ENCODE results near the gene UCK1. TPM values are rescaled to one million over a fixed set of nuclear protein-coding genes. Genes with fewer than 3 reads are reported as not detected.

UCK1 gene
- total RNA-seq, 2 donors from 2014 or later = 47.6 to 48.2 TPM

- Histone ChIP-seq H3K27me3 (replicated peaks; ENCODE audit: insufficient read depth) (no peaks in the 10 kb centered on the region), H3K4me1 (replicated peaks) (peaks cover 21% of the 10 kb centered on the region), H3K27ac (peak overlapping the region; percentile 66 to 78), H3K9me3 (no peaks in the 10 kb centered on the region), H3K4me3 (no peak overlapping the region), H3K36me3 (peaks cover 15 to 30% of the 10 kb centered on the region in 2 donors)
- TF ChIP-seq POLR2A (IDR thresholded peaks at IDR 0.05) (no peak), CTCF (IDR thresholded peaks at IDR 0.05) (no peak), POLR2AphosphoS5 (IDR thresholded peaks at IDR 0.05) (peak; percentile 84)
- WGBS = 63% methylated on average over 9 of the region's 9 CpGs
- DNase-seq (ENCODE audit: low spot score) = peak; percentile 81
- intact Hi-C loops (cut with DNase I) = no loop called here
Measured at GRCh38 chr9:131483319-131484050, 47.6 kb downstream of the UCK1 start.

GRCh38 chr9:131482343-131483006, 48.6 kb downstream of the UCK1 start:
- no peak for DNase-seq (ENCODE audit: low spot score)
- Histone ChIP-seq H3K4me3 (no peak overlapping the region), H3K36me3 (peaks cover 13 to 29% of the 10 kb centered on the region in 2 donors), H3K27me3 (replicated peaks; ENCODE audit: insufficient read depth) (no peaks in the 10 kb centered on the region), H3K4me1 (replicated peaks) (peaks cover 21% of the 10 kb centered on the region), H3K9me3 (no peaks in the 10 kb centered on the region), H3K27ac (peak overlapping the region; percentile 66 to 78)
- intact Hi-C loops (cut with DNase I) = no loop called here
- 64% methylated on average over 21 of the region's 24 CpGs for WGBS
- TF ChIP-seq CTCF (IDR thresholded peaks at IDR 0.05) (no peak), POLR2A (IDR thresholded peaks at IDR 0.05) (no peak)

- peaks cover 15 to 33% of the 10 kb centered on the region in 2 donors for H3K36me3 ChIP-seq
- intact Hi-C loops (cut with DNase I) = no loop called here
- no peaks in the 10 kb centered on the region for H3K27me3 ChIP-seq (replicated peaks; ENCODE audit: insufficient read depth)
Measured at GRCh38 chr9:131481441-131482342, 49.4 kb downstream of the UCK1 start.

GRCh38 chr9:131480258-131480657, 50.8 kb downstream of the UCK1 start:
- WGBS = 95% methylated on average over 1 of the region's 1 CpG

More at GRCh38 chr9:131481441-131482342, 49.4 kb downstream of the UCK1 start:
- TF ChIP-seq POLR2AphosphoS5 (IDR thresholded peaks at IDR 0.05) = peak; percentile 92
- TF ChIP-seq POLR2A (IDR thresholded peaks at IDR 0.05) = no peak
- TF ChIP-seq CTCF (IDR thresholded peaks at IDR 0.05) = peak in 1 of 4 experiments; percentile 19
- DNase-seq (ENCODE audit: low spot score) = peak; percentile 96
- H3K9me3 ChIP-seq = no peaks in the 10 kb centered on the region
- H3K4me3 ChIP-seq = no peak overlapping the region
- WGBS = 30% methylated on average over 19 of the region's 19 CpGs
- peak overlapping the region; percentile 66 to 78 for H3K27ac ChIP-seq
- H3K4me1 ChIP-seq (replicated peaks) = peaks cover 21% of the 10 kb centered on the region

More at GRCh38 chr9:131480258-131480657, 50.8 kb downstream of the UCK1 start:
- Histone ChIP-seq H3K36me3 (peaks cover 18 to 43% of the 10 kb centered on the region in 2 donors), H3K4me3 (no peak overlapping the region), H3K27me3 (replicated peaks; ENCODE audit: insufficient read depth) (no peaks in the 10 kb centered on the region), H3K9me3 (no peaks in the 10 kb centered on the region), H3K27ac (peak overlapping the region; percentile 65 to 78), H3K4me1 (replicated peaks) (peaks cover 21% of the 10 kb centered on the region)
- intact Hi-C loops (cut with DNase I) = no loop called here
- TF ChIP-seq CTCF (IDR thresholded peaks at IDR 0.05) = no peak
- no peak for TF ChIP-seq POLR2A (IDR thresholded peaks at IDR 0.05)
- TF ChIP-seq POLR2AphosphoS5 (IDR thresholded peaks at IDR 0.05) = no peak
- DNase-seq (ENCODE audit: low spot score) = no peak
